NOMO-1 treated with dmso at 0.1 percent for 144 hours (cell line): Measurements from ENCODE around the gene FUCA1.
"Not testable (repeated sequence)": the region's sequence is repeated elsewhere in the genome, so short reads cannot be mapped to it uniquely, and the experiment has no call there.

Experiments
- DNase-seq: peaks from one replicate; lab custom pipeline; 2025; ENCODE audit not compliant: unreplicated experiment; lab: John Stamatoyannopoulos, UW

Gene FUCA1

DNA sequence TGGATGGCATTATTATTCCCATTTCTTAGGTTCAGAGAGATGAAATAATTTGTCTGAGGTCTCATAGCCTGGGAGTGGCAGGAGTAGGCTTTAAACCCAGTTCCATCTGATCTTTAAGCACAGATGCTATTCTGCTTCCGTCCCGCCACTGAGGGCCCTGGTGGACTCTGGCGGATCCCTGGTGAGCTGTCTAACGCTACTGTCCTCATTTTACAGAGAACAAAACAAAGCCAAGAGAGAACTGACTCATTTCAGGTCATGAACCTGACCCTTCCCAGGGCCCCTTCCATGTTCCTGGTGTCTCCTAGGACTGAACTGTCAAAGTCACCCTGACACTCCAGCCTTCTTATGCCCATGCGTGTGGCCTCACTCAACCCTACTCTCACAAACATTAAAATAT, 64.4 kb downstream of the FUCA1 start:
- DNase-seq = no peak

DNA sequence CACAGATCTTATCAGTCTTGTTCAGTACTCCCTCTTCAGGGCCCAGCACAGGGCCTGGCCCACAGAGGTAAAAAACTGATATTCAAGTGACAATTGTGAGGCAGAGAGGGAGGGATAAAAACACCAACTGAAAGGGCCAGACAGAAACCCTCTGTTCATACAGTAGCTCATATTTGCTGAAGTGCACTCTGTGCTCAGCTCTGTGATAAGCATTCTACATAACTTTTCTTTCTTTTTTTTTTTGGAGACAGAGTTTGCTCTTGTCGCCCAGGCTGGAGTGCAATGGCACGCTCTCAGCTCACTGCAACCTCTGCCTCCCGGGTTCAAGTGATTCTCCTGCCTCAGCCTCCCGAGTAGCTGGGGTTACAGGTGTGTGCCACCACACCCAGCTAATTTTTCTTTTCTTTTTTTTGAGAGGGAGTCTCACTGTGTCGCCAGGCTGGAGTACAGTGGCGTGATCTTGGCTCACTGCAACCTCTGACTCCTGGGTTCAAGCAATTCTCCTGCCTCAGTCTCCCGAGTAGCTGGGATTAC, 65.2 kb downstream of the FUCA1 start:
- DNase-seq = not testable (repeated sequence)

DNA sequence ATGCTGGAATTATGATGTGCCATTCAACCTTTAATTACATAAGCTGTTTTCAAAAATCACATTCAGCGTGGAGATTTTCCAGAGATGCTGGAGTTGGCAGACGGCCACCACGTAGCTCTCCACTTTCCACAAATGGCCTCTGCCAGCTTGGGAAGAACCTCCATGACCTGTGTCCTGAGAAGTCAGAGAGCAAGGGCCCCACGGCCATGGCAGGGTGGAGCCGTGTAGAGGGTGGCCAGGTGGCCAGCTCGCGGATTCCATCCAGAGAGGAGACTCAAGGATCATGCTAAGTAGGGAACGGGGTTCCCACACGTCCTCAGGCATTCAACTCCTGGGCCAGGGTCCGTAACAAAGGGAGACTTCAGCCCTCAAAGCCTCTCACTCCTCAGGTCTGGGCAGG, 66.2 kb downstream of the FUCA1 start:
- no peak for DNase-seq

DNA sequence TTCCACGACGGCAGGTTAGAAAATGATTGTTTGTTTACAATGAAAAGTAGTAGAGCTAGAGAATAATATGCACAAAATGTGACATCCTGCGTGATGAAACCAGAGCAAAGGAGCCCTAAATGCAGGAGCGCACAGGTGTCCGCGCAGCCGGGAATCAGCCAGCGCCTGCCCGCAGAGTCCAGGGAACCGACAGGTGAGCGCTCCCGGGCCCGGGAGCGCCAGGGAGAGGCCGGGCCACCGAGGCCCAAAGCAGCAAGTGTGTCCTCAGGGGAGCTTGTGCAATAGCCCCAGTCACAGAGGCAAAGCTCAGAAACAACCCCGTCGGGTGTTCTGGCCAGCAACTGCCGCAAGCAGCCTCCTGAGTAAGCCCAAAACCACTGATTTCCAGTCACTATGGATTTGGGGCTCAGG, 66.7 kb downstream of the FUCA1 start:
- DNase-seq = no peak

DNA sequence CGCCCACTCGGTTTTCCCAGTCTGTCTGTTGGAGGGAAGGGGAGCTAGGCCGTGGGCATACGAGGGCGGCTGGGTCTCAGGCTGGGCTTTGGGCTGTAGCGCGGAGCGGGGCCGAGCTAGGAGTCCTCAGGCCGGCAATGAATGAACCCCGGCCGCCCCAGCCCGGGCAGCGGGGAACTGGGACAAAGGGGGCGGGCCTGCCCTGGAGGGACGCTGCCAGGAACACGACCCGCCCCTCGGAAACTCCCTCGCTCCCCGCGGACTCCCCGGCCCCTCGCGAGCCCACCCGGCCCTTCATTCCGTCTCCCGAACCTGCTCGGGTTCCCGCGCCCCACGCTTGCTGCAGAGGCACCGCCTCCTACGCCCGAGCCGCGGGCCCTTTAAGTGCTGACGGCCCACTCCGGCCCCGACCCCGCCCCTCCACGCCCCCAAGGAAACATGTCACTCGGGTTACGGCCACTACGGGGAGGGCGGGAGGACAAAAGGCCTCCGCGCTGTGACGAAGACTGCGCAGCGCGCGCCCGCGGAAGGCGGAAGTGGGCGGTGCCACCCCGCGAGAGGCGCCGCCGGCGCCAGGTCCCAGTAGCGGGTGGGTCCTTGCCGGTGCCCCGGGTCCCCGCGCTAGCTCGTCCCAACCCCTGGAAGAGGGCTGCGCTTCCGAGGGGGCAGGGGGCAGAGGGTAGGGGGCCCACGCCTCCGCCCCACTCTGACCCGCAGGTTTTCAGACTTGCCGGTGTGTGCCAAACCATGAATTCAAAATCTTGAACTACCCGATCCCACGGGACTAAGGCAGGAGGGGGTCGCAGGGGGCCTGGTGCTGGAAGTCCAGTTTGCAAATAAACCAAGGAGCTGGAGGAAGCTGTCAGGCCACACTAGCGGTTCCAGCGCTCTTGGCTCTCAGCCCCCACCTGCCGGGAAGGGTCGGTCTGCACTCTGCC, 67.4 kb downstream of the FUCA1 start, which contains the start of gene GALE:
GALE (minus strand) TSS at position 355 of the 938 bp plus-strand sequence. CDS start 1,747 bp downstream, outside the sequence.
- peak; percentile 94 for DNase-seq

DNA sequence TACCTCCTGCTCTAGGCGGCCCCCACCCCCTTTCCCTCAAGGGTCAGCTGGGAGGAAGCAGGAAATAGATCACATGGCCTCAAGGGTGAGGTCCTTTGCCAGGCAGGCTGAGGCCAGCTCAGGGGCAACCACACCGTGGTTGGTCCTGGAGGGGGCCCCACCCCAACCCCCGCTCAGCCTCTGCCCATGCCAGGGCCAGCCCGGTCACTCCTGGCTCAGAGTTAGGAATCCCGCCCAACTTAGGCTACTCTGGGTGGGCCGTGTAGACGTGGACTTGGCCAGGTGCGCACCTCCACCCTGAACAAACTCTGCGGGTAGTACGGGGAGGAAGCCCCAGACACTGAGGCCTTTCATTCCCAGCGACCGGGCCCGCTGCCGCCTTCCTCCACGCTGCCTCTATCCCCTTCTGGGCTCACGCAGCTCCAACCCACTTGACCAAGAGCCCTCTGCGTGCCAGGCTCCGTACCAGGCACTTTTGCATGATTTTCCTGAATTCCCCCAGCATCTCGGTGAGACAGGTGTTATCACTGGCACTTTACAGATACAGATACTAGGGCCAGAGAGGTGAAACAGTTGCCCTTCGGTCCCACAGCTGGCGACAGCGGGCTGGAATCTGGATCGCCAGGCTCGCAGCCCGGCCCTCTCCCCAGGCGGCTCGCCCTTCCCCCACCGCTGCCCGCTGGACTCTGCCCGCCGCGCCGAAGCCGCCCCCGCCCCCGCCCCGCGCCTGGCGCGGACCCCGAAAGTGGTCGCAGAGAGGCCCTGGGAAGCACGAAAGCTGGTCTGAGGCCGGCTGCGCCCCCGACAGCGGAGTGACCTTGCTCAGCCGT, 68.3 kb downstream of the FUCA1 start:
- peak; percentile 84 for DNase-seq

DNA sequence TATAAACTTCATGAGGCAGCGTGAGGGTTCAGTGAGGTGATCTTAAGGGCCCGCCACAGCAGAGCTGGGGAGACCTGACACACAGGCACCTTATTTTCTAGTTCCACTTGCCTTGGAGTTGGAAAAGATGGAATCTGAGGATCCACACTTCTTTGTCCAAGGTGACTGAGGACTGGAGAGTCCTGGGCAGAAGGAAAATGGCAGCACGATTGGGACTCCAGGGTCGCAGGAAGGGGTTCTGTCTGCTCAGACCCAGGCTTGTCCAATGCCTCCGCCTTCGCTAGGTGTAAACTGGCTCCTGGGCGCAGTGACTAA, 68.9 kb downstream of the FUCA1 start:
- no peak for DNase-seq

DNA sequence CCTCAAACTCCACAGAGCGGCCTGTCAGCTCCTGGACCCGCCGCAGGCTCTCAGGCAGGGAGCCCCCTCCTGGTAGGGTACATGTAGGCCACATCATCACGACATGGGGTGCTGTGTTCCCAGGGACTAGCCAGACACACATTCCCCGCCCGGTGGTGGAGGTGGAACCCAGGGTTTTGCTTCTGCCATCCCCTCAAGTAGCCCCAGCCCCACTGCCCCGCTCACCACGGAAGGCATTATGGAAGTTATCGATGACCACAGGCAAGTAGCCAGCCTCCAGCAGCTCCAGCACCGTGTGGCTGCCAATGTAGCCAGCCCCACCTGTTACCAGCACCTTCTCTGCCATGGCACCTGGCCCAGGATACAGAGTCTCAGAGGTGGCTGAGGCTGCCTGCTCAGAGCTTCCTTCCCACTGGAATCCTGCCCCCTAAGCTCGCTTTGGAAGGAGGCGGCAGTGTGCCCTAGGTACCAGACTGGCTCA, 69.4 kb downstream of the FUCA1 start:
- DNase-seq = no peak

DNA sequence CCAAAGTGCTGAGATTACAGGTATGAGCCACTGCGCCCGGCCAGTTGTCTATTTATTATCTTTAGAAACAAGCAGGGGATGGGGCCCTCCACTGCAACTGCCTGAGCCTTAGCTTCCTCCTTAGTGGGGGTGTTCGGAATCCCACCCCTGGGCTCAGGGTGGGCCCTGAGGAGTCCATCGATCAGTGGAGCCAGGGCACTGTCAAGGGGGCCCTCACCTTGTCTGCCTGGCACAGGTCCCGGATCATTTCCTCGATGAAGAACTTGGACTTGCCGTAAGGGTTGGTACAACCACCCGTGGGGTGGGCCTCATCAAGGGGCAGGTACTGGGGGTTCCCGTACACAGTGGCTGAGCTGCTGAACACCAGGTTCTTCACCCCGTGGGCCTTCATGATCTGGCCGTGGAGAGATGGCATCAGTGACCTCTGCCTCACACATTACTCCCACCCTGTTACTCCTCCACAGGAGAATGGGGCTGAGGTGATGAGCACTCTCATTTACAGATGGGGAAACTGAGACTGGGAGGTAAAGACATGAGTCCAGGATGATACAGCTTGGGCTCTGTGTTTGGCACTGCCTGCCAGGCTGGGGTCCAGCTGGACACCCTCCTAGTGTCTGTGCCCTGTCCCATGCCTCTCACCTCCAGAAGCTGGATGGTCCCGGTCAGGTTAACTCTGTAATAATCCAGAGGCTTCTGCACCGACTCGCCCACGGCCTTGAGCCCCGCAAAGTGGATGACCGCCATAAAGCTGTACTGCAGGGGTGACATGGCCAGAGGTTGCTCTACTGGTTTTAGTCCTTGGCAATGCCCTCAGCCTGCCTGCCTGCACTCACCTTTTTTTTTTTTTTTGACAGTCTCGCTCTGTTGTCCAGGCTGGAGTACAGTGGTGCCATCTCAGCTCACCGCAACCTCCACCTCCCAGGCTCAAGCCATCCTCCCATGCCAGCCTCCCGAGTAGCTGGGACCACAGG, 70.3 kb downstream of the FUCA1 start:
- no peak for DNase-seq

DNA sequence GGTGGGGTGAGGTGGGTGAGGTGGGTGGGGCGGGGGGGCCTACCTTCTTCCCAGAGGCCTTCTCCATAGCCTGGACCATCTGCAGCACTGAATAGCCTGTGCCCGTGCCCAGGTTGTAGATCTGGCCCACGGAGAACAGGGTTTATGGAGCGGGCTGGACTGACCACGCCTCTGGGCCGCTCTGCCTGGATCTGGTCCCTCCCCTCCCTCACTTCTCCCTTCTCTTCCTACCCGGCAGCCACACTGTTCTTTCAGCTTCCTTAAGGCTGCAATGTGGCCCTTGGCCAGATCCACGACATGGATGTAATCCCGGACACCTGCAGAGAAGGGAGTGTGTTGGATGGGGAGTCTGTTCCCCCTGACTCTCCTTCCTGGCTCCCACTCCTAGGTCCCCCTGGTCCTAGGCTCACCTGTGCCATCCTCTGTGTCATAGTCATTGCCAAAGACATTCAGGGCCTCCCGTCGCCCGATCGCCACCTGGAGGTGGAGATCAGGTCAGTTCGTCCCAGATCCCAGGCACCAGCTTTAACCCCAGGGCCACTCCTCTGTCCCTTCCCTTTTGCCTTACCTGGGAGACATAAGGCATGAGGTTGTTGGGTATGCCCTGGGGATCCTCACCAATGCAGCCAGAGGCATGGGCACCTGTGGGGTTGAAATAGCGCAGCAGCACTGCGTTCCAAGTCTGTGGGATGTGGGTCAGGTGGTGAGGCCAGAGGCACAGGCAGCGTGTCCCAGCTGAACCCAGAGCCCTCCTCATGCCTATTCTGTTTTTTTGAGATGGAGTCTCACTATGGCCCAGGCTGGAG, 71.4 kb downstream of the FUCA1 start:
- DNase-seq = no peak

DNA sequence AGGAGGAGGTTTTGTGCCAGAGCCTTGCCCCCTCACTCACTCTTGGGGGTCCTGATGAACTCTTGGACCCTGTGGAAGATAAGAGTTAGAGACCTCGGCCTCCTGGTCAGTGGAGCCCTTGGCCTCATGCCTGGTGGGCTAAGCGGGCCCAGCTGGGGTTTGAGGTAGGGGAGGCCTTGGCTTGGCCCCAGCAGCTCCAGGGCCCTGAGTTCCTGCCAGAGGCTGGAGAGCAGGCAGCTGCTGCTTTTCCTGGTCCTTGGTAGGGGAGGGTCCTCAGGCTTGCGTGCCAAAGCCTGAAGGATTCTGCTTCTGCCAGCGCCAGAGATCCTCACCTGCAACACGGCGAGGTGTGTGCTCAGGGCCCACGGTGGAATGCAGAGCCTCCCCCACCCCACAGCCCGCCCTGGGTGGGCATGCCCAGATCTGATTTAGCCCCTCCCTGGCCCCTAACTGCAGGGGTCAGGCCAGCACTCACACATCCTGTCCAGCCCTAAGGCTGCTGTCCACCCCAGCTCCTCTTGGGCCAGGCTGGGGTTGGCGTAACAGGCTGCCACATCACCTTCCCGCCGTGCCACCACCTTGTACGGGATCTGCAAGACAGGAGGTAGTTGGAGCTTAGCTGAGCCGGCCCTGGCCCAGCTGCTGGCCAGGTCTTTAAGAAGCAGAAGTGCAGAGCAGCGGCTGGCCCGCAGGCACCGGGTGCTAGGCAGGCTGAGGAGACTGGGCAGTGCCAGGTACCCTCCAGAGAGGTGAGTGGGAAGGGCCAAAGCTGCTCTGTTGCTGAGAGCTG, 72.2 kb downstream of the FUCA1 start:
- DNase-seq = no peak
